HG03175 (cell line): ENCODE data around the gene PDZD7.

Experiments used
- ATAC-seq: cut with Tn5 transposase; IDR thresholded peaks from one replicate; pipeline ENCODE4 v1.9.1; 2021; ENCODE audit warnings: mild to moderate bottlenecking, moderate library complexity; ENCODE audit not compliant: unreplicated experiment

Gene PDZD7

DNA sequence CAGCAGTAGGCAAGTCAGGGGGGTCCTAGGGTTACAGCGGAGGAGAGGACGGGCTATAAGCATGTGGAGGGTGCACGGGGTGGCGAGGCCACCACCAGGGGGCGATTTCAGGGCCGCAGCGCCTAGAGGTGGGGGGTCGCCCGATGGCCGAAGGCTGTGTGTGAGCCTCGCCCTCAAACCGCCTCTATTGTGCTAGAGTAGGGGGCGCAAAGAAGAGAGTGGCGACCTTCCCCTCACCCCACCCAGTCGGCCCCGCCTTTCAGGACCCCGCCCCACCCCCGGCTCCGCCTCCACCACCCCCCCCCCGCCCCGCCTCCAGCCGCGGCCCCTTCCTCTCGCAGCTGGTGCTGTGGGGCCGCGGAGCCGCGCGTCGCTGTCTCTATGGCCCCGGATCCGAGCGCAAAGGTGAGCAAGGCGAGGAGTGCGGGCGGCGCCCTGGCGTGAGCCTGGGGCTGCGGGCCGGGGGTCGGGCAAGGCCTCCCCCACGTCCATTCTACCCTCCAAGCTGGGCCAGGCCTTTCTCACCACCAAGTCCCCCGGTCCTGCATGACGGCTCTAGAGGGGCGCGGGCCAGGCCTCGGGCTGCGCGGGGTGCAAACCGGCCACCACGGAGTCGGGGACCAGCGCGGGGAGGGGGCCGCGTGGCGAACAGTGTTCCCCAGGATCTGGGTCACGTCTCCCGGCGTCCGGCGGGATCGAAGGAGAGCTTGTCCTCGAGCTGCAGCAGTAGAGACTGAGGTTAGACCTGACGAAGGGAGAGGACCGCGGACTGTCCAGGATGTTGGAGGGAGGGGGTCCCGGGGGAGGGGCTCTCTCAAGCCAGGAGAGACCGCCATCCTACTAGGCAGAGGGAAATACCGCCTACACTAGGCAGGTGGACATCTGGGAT is 61.5 kb downstream of the PDZD7 start, which contains the start of gene SEMA4G:
Gene SEMA4G (plus strand): TSS at position 318 of the 889 bp plus-strand sequence. CDS start 3,409 bp downstream, outside the sequence.
- peak; percentile 54 for ATAC-seq

DNA sequence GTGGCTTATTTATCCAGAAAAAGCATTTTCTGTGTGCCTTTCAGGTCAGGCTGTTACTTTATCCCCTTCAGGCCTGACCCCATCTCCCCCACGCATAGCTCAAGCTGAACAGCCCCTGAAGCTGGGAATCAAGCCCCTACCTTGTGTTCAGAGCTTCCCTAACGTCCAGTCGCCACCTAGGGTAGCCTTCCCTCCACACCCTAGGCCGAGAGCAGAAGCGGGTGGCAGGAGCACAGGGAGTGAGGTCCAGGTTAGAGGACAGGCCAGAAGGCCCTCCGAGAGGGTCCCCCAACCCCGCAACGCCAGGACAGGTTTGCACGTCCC is 62.1 kb downstream of the PDZD7 start:
- no peak for ATAC-seq

DNA sequence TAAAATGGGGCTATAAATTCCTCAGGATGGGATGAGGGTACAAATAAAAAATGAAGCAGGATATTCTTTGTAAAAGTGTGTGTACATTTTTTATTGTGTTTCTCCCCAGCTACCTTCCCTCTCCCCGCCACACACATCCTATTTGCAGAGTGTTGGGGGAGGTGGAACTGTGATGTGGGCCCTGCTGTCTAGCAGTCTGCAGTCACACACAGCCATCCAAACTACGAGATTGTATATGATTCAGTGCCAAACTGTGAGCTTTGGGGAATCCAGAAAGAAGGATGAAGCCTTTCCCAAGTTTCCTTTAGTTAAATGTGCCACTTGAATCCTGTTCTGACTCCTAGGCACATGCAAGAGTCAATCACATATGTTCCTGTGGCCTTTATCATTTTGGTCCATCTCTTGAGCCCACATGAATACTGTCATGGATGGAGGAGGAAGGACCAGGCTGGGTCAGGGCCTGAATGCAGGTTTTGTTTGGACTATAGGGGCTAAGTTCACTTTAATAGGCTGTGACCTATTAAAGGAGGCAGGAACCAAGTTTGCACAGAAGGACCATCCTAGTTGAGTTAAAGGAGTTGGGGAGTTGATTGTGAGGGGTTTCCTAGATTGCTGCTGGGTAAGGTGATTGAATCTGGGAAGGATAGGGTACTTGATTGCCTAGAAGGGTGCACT is 62.7 kb downstream of the PDZD7 start:
- ATAC-seq, result no peak

DNA sequence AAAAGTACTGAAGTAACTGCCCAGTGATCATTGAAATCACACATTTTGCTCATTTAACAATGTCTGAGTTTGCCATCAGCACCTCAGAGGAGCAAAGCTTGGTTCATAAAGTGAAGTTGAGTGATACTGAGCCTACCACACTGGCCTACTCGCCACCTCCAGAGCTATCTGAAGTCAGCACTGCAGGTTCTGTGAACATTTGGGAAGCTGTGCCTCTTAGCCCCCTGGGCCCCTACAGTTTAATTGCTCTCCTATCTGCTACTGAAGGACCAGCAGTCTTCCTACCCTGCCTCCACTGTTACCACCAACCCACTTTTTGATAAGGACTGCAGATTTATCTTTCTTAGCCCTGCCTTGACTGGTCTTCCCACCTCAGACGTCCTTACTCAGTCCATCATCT is 63.6 kb downstream of the PDZD7 start:
- no peak for ATAC-seq

DNA sequence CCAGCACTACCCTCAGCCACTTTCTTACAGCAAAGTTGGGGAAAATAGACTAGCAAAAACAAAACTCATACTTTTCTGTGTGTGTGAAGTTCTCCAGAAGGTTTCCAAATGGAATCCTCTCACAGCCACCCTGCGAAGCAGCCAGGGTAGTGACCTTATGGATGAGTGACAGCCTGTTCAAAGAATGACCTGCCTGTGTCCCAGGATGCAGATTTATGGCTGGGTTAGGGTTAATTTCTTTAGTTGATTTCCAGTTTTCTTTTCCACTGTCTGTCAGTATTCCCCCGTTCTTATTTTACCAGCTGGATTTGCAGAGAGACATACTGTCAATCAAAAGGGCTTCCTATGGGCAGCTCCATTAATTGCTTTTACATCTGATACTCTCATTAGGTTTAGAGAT is 64.0 kb downstream of the PDZD7 start:
- no peak for ATAC-seq

DNA sequence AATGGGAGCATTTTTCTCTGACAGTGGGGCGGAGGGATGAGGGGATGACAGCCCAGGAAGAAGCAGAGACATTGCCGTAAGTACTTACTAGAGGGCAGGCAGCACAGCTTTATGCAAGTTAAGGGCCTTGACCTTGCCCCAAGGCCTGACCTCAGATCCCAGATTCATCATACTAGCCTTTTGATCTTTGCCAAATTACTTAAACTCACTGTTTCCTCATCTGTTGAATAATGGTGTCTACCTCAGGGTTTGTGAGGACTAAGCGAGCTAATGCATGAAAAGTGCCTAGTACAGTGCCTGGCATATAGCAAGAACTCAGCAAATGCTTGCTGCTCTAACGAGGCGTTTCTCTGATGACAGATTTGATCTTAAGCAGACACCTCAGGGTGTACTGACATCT is 65.1 kb downstream of the PDZD7 start:
- ATAC-seq, result no peak

DNA sequence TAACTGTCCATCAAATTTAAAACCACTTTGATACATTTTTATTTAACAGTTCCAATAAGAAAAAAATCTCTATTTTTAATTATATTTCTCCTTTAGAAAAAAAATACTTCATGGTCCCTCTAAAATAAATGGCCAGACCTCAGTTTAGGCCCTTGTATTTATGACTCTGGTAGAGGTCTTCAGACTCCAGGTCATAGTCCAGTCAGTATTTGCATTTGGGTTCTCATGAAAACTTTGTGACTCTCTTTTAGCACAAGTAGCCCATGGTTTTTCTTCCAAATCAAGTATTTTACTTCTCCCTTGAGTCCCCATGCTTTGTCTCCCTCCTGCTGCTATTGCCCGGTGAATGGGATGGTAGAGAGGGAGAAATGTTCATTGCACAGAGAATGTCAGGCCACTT is 67.1 kb downstream of the PDZD7 start:
- no peak for ATAC-seq

DNA sequence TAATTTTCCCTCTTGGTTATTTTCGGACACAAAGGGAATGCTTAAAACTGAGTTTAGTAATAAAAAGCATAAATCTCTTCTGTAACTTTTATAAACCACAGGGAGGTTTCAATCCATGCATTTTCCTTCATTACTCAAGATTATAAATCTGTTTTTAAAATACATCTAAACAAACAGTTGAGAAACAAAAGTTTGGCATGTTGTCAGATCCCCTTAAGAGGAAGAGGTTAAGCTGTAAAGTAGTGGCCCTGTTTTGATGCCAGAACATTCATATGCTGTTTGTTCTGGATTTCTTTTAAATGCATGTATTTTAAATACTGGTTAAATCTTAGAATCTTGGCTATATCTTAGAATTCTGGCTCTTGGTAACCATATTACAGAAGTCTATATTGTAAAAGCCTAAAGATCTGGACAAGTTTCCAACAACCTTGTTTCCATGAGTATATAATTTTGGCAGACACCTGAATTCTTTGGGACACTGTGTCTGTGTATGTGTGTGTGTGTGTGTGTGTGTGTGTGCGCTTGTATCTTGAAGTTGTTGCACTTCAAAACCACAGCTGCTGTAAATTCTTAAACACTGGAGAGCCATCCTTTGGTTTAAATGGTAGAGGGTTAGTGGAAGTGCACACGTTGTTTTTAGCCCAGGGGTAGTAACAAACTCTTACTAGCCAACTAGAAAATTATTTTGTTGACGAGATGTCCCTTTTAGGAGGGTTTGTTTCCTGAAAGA is 68.4 kb downstream of the PDZD7 start:
- no peak for ATAC-seq

DNA sequence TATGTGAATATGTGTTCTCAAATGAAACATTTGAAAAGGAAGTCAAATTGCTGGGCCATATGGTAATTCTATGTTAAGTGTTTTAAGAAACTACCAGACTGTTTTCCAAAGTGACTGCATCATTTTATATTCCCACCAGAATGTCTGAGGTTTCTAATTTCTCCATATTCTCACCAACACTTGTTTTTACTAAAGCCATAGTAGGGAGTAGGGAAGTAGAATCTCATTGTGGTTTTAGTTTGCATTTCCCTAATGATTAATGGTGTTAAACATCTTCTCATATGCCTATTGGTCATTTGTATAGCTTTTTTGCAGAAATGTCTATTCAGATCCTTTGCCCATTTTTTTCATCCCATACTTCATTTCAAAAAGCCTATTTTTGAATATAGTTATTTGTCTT is 70.7 kb downstream of the PDZD7 start:
- no peak for ATAC-seq
